Breast epithelium (tissue), 3 donors: ENCODE results near the gene CCSER1.

Experiments used
- POLR2A ChIP-seq: fragments of 450-650 bp; IDR thresholded peaks from one replicate; pipeline ENCODE4 v1.6.1; 2016; ENCODE audit warnings: antibody characterized with exemption, mild to moderate bottlenecking, moderate library complexity
- POLR2AphosphoS5 ChIP-seq, 3 donors: sonication (generic); formaldehyde crosslinking; IDR thresholded peaks; one replicate each; pipeline ENCODE4 v1.6.1; 2017; ENCODE audit warnings: antibody characterized with exemption in 3 of 3
- TF ChIP-seq, protein P1 (sequence below), 3 donors: fragments of 450-650 bp; IDR thresholded peaks; one replicate each; pipeline ENCODE4 v1.5.1; 2016 to 2017; ENCODE audit warnings: antibody characterized with exemption in 3 of 3, mild to moderate bottlenecking in 3 of 3, moderate library complexity in 3 of 3

DNA sequence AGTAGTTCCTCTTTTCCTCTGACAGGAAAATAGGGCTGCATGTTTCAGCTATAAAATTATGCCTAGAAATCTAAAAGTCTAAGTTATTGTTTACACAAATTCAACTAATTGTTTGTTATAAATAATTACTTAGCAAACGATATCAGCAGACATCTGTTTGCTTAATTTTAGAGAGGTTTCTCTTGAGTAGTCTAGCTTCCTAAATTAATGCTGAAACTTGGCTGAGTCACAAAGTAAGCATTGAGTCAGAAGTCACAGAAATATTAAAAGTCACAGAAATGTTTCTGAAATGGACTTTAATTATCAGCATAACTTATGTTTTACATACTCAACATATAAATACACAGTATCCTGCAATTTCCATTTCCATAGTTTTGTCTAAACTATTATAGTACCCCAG lies 1044.0 kb downstream of the CCSER1 start:
- no peak for TF ChIP-seq POLR2A
- TF ChIP-seq, protein P1, sequence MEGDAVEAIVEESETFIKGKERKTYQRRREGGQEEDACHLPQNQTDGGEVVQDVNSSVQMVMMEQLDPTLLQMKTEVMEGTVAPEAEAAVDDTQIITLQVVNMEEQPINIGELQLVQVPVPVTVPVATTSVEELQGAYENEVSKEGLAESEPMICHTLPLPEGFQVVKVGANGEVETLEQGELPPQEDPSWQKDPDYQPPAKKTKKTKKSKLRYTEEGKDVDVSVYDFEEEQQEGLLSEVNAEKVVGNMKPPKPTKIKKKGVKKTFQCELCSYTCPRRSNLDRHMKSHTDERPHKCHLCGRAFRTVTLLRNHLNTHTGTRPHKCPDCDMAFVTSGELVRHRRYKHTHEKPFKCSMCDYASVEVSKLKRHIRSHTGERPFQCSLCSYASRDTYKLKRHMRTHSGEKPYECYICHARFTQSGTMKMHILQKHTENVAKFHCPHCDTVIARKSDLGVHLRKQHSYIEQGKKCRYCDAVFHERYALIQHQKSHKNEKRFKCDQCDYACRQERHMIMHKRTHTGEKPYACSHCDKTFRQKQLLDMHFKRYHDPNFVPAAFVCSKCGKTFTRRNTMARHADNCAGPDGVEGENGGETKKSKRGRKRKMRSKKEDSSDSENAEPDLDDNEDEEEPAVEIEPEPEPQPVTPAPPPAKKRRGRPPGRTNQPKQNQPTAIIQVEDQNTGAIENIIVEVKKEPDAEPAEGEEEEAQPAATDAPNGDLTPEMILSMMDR (IDR thresholded peaks at IDR 0.05), result no peak
- TF ChIP-seq POLR2AphosphoS5 (IDR thresholded peaks at IDR 0.05), result no peak
